MM.1S (cell line): Measurements from ENCODE around the gene TMEM131.

ENCODE experiments used
- CTCF ChIP-seq: fragments of 300-600 bp; sonication (generic); IDR thresholded peaks from 2 replicates; pipeline ENCODE4 v1.5.1; 2016; ENCODE audit warnings: antibody characterized with exemption, low read length, mixed read lengths
- EZH2phosphoT487 ChIP-seq: fragments of 300-600 bp; sonication (generic); IDR thresholded peaks from 2 replicates; pipeline ENCODE4 v1.6.1; 2018; ENCODE audit warnings: antibody characterized with exemption, low read length

GRCh38 chr2:97731274-97732020 is 264.3 kb downstream of the TMEM131 start:
- TF ChIP-seq EZH2phosphoT487 (no peak), CTCF (no peak)
